T follicular helper cell (primary cell): ENCODE results near the gene PLA1A.
"Not testable (repeated sequence)": the region's sequence is repeated elsewhere in the genome, so short reads cannot be mapped to it uniquely, and the experiment has no call there.

Experiments used
- DNase-seq: peaks from one replicate; pipeline ENCODE4 v3.0.0-alpha.2; 2020; ENCODE audit warnings: low read depth
- total RNA-seq, 2 experiments: gene quantifications; one replicate each; lab custom pipeline; 2026; lab: John Stamatoyannopoulos, UW

The PLA1A gene, protein sequence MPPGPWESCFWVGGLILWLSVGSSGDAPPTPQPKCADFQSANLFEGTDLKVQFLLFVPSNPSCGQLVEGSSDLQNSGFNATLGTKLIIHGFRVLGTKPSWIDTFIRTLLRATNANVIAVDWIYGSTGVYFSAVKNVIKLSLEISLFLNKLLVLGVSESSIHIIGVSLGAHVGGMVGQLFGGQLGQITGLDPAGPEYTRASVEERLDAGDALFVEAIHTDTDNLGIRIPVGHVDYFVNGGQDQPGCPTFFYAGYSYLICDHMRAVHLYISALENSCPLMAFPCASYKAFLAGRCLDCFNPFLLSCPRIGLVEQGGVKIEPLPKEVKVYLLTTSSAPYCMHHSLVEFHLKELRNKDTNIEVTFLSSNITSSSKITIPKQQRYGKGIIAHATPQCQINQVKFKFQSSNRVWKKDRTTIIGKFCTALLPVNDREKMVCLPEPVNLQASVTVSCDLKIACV
- 0 to 0.04 reads per million in 2 experiments for total RNA-seq

DNA sequence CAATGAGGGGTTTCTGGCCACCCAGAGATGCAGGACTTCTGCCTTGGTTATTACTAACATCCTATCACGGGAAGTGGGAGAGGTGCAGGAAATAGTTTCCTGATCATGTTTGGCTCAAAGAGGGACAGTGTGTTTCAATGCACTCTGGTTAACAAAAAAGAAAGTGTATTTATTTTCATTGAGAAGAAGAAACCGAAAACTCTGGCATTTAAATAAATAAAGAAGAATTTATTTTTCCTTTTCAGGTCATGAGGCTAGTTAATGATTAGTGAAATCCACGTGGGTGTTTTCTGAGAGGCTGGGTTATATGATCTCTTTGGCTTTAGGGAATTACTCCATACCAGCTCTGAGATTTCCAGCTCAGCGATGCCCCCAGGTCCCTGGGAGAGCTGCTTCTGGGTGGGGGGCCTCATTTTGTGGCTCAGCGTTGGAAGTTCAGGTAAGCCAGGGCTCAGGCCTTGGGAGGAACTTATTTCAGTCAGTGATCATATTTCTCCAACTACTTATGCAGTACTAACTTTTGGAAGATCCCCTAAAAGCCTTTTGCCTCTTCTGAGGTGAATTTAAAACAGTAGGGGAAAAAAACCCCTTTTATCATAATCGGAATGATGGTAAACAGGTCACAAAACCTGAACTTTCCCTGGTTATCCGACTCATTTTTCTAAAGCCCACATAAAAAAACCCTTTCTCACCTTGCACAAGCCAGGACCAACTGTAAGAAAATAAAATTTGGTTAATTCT lies at the start of gene PLA1A:
PLA1A (plus strand) TSS at position 338 of the 741 bp plus-strand sequence; CDS start at position 367, 29 bp downstream.
- no peak for DNase-seq

DNA sequence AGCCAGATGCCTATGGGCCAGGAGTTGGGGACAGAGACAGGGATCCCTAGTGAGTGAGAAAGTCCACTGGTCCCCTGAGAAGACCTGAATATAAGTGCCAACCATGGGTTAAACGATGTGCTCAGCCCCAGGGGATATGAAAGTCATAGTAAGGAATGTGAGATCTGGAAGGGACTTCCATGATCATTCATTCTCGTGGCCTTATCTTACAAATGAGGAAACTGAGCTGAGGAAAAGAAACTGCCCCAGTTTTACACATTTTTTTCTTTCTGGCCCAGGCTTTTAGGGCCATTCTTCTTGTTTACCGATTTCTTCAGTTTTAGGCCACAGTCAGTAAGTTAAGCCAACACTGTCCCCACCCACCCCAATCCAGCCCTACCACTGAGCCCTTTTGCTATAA lies 49.3 kb upstream of the PLA1A start:
- no peak for DNase-seq

DNA sequence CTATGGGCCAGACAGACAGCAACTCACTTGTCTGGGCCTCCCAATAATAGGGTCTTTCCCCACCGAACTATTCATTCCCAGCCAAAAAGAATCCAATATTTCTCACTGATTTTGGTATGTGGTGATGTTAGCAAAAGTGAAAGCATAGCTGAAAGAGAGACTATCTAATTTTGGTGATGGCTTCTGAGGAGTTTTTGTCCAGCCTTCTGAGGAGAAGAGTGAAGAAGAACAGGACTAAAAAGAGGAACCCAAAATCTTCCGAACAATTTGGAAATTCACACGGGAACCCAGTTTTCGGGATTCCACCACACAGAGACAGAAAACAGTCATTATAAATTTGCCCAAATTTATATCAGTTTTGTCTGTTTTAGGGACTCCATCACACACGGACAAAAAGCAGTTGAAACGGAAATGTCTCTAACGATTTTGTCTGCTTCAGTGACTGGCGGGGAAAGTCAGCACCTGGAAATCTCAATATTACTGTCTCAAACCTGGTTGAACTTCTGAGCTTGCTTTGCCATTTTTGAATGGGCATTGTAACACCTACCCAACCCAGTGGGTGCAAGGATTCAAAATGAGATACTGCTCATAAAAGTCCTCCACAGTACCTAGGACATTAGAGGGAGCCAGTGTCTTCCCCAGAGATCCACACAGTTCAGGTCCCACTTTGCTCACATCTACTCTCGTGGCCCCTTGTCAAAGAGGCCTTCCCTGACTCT lies 47.3 kb upstream of the PLA1A start:
- no peak for DNase-seq

DNA sequence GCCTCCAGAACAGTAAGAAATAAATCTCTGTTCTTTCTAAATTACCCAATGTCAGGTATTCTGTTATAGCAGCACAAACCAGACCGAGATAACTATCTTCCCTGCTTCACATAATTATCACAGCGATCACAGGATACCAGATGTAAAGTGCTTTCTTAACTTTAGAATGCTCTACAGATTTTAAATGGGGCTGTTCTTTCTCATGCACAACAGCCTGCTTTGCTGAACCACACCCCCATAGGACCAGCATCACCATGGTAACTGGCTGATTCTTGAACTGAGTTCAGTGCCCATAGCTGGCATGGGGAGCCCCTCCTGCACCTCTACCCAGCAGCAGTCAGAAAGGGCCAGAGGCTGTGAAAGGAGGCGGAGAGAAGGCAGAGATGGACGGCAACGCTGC lies 46.1 kb upstream of the PLA1A start:
- no peak for DNase-seq

DNA sequence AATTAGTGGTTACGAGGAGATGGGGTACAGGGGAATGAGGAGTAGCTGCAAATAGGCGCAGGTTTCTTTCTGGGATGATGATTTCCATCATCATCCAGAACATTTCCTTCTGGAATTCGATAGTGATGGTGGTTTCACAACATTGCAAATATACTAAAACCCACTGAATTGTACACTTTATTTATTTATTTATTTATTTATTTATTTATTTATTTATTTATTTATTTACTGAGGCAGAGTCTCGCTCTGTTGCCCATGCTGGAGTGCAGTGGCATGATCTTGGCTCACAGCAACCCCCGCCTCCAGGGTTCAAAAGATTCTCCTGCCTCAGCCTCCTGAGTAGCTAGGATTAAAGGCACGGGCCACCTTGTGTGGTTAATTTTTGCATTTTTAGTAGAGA lies 44.8 kb upstream of the PLA1A start:
- not testable (repeated sequence) for DNase-seq

DNA sequence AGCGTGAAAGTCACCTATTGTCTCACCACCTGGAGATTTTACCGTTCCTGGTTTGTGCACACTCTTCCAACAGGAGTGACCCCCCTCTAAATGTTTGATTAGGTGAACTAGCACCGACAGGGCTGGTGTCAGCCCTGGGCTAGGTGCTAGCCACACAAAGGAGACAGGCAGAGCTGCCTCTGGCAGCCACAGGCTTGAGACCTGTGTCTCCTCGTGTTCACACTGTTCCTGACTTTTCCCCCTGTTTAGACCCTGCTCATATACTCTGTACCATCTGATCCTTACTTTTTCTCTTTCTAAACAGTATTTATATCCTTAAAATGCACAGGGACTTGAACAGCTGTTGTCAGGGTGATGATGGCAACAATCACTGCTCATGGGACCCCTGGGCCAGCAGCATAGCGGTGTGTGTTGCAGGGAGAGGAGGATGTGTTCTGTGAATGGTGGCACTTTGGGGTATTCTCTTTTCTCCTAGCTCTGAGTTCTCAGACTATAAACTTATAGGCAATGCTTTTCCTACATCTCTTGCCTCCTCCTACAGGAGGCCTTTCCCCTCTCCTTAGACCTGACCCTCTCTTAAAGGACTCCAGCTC lies 43.8 kb upstream of the PLA1A start:
- no peak for DNase-seq

DNA sequence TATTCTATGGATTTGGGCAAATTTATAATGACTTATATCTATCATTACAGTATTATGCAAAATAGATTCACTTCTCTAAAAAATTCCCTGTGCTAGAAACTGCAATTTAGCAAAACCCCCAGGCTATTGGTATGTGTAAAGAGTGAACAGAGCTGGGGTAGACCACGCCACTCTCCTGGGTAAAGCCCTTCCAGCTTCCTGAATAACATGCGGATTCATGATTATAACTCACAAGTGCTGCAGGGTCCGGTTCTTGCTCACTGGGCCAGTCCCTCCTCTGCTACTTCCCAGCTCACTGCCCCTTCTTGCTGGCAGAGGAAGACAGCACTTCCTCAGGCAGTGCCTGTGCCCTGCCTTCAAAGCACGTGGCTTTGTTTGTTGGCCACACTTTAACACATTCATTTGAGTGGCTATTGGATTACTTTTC lies 42.4 kb upstream of the PLA1A start:
- DNase-seq: no peak

DNA sequence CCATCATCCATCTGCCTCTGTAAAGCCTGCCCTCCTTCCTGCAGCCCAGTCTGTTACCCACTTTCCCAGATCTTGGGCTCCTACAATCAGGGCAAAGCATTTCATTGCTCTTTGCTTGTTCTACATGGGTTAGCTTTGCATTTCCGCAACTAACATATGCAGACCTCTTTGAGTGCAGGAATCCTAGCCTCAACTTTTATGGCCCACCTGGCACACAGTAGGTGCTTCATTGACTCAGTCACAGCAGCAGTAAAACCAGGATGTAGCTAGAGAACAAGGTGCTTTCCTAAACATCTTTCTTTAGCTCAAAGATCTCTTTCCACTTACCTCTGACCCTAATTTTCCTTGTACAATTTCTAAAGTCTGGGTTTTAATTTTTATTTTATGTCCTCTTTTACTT lies 41.8 kb upstream of the PLA1A start:
- DNase-seq: no peak

DNA sequence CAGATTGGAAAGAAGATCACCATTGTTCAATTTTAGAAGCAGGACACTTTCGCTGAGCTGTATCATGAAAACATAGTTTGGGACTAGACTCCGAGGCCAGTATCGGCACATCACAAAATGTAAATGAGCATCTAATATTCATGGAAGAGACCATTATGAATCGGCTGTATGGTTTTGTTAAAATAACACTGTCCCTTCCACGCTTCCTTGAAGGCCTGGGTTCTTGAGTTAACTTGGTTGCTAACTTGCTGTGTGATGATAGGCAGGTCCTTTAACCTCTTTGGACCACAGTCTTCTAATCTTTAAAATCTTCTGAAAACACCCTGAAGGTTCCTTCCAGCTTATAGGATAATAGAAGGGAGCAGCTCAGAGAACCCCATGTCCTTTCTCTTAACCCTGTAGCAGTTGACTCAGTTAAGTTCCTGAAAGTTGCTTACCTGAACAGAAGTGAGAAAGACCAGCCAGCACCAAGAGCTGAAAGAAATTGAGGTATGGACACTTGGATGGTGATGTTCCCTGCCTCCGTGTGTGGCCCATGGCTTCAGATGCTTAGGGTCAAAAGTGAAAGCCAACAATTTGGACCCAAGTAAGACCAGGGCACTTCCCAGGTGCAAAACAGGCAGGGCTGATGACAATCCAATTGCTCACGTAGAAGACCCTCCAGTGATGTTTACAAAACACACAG lies 40.4 kb upstream of the PLA1A start:
- no peak for DNase-seq

DNA sequence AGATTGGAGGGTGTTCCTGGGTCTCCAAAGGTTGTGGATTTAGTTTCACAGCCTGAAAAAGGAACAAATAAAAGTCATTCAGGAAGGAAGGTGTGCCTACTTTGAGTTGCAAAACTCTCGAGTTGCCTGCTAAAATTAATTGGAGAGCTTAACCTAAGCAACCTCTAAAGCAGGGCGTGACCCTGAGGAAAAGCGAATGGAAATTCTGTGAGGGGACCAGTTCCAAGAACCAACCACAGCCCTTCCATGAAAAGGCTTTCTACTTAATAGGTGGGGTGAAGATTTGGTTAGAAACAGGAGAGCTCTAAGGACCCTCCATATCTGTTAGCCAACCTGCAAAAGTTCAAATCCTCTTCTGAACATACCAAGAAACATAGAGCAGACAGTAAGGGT lies 39.8 kb upstream of the PLA1A start:
- DNase-seq: no peak

DNA sequence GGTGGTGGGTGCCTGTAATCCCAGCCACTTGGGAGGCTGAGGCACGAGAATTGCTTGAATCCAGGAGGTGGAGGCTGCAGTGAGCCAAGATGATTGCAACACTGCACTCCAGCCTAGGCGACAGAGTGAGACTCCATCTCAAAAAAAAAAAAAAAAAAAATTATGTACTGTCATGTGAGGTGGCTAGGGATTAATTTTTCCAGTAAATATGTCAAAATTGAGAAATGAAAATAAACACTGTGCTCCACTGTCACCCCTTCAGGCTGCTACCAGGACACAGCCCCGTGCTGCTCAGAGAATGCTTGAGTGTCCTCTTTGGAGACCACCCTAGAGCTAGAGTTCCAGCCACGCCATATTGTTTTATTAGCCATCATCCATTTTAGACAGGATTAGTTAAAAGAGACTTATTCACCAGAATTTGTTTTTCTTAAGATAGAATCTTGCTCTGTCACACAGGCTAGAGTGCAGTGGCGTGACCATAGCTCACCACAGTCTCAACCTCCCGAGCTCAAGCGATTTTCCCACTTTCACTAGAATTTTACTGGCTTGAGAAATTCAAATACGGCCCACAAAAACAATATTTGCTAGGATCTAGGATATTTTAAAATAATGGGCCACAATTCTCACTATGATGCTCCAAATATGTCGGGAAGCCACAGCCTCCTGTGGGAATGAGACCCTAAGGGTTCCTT lies 38.9 kb upstream of the PLA1A start:
- no peak for DNase-seq

DNA sequence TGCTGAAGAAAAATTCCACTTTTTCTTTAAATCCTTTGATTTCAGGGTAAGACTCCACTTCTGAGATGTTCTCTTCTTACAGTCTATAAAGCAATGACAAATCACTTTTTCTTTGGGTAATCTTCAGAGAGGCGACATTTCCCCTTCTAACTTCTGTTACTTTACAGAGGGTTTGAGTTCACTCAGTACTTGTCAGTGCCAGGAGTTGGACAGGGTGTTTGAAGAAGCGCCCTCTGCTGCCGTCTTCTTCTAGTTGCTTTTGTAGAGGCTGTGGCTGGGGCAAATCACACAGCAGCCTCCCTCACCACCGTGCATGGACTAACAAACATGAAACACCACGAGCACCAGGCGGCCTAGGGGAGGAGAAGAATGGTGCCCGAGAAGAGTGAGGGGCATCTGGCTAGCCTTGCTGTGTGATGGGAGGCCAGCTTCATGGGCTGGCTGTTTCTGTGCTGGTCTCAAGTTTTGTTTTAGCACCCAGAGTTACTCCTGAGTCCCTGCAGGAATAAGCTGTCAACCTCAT lies 38.2 kb upstream of the PLA1A start, which contains the start of gene CD80:
CD80 (minus strand) TSS at position 174 of the 523 bp plus-strand sequence. CDS start 1,886 bp downstream, outside the sequence.
- peak; percentile 15 for DNase-seq

DNA sequence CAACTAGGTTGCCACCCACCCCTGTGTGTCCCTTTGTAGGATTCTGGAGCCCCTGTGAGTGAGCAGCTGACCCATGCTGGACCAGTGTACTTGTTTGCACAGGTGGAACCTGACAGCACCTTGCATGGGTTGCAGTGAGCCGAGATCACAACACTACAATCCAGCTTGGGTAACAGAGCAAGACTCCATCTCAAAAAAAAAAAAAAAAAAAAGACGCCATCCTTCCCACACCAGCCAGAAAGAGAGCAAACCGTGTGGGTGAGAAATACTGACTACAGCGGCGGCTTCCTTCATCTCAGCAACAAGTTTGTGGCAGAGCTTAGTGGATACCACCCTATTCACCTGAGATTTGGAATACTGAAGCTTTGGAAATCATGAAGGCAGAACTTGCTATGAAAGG lies 37.5 kb upstream of the PLA1A start:
- DNase-seq: no peak

DNA sequence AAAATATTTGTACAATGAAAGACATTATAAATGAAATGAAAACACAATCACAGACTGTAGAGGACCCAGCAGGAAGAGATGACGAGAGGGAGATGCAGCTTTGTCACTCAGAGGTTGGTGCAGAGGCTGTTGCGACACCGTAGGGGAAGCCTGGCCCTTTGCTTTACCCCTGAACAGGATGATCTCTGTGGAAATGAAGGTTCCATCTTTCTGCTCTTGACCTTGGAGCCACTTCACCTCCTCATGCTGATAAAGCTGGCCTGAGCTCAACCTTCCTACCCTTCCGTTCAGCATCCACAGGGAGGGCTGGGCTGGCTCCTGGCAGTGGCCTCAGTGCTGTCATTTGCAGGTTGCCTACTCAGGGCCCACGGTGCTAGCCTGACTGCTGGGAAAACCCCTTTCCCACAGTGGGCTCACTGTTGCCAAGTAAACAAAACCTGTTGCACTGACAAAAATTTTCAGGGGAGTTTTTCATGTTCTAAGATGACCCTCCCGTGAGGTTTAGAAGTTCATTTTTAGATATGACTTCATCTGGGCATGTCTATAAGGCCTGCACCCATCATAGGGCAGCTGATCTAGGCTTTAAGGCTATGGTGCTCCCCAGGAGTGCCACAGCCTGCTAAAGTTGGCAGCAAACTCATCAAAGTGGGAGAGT lies 35.3 kb upstream of the PLA1A start:
- peak; percentile 12 for DNase-seq

DNA sequence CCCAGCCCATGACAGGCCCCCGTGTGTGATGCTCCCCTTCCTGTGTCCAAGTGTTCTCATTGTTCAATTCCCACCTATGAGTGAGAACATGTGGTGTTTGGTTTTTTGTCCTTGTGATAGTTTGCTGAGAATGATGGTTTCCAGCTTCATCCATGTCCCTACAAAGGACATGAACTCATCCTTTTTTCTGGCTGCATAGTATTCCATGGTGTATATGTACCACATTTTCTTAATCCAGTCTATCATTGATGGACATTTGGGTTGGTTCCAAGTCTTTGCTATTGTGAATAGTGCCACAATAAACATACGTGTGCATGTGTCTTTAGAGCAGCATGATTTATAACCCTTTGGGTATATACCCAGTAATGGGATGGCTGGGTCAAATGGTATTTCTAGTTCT lies 34.4 kb upstream of the PLA1A start:
- DNase-seq: not testable (repeated sequence)

DNA sequence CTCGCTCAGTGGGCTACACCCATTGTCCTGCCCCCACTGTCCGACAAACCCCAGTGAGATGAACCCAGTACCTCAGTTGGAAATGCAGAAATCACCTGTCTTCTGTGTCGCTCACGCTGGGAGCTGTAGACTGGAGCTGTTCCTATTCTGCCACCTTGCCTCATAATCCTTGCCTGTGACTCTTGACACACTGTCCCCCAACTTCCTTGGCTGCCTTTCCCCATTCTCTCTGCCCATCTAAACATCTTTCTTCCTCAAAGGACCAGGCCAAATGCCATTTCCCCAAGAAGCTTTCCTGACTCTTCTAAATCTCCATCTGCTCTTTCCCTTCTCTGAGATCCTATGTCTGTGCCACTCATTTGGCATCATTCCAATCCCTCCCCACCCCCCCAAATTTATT lies 28.5 kb upstream of the PLA1A start:
- no peak for DNase-seq

DNA sequence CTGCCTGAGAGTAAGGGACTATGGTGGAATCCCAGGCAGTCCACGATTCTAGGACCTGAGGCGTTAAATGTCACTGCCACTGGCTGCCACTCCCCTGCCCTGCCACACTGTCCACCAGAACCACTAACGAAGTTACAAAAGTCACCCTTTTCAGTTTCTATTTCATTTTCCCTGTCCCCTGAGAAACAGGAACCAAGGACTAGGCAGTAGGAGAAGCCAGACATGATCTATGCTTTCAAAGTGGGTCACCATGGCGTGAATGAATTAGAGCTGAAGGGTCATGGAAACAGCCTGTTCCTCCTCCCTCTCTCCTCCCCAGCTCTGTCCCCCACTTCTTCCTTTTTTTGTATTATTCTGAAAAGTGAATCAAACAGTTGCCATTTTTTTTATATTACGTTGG lies 27.5 kb upstream of the PLA1A start:
- no peak for DNase-seq

DNA sequence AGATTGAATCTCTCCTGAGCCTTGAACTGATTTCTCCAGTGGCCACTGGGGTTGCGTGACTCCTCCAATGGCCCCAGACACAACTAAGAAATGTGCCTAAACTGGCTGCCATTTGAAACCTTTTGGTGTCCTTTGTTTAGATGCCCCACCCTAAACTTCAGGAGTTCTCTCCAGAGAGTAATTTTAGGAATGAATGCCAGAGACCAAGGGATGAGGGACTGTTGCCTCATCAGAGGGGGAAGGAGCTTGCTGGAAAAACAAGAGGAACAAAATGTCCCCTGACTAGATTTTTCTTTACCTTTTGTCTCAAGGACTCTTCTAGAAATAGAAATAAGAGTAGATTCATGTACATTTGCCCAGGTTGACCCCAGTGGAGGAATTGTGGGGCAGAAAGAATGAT lies 26.5 kb upstream of the PLA1A start:
- DNase-seq: no peak

DNA sequence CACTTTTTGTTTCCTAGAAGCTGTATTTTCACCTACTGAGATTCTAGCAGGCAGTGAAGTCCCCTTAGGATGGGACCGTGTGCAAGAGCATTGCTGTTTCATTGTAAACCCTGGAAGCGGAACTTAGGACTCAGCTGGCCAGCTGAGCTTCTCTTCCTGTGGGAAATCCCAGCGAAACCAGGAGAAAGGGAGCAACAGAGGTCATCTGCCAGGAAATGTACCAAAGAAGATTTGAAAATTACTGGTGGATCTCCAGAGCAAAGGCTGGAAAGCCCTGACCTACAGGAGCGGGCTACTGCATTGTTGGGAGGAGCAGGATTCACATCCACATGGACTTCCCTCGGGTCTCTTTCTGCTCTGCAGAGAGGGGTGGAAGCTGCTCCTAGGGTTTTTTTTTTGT lies 26.0 kb upstream of the PLA1A start:
- no peak for DNase-seq

DNA sequence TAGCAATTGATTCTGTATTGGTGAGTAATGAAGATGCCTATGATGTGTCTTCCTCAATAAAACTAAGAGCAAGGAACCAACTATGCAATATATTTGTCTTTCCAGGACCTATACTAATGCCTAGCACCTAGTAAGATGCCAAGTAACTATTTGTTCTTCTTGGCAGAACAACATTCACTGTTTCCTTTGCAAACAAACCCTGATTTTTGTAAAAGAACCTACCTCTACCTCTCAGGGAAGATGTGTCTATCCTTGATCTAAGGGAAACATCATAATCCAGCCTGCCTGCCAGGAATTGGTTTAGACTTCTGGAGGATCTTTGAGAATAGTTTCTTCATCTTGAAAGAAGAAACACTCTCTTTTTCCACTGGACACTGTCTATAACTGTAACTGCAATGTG lies 22.2 kb upstream of the PLA1A start:
- DNase-seq: no peak
